EH (cell line): ENCODE results near the gene SLC35G6.
"Not testable (repeated sequence)": the region's sequence is repeated elsewhere in the genome, so short reads cannot be mapped to it uniquely, and the experiment has no call there.

Experiments
- DNase-seq: peaks from one replicate; pipeline ENCODE4 v3.0.0-alpha.2; 2015; ENCODE audit warnings: low read depth

SLC35G6 gene

DNA sequence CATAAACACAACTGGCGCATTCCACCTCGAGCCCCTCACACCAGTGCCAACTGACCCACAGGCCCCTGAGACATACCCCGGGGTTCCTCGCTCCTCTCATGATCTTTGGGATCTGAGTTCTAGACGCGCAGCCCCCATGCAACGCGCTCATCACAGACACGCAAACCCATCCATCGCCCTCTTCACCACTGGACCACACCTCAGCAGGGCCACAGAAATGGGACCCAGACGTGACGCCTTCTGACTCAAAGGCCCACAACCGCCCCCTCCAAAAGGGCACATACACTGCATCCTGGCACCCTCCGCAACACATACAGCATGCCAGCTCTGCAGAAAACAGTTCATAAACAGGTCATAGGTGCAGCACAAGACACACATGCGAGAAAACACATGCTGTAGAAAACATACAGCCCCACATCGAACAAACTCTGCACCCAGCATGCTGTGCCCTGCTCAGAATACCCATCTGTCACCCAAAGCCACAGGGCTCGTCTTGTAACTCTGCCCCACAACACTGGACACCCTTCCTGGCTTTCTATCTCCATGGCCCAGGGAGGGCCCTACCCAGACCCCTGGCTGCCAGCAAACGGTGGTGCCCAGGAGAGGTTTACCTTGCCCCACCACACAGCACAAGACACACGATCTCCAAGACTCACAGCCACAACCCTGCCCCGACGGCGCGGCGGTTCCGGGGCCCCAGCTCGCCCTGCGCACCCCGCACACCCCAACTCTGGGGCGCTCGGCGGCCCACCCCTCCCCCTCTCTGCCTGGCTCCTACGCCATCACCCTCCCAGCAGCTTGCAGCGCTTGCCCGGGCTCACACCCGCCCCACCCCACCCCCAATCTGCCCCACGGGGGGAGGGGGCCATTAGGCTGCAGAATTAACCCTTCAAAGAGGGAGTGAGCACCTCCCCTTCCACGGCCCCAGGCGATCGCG is 2.7 kb upstream of the SLC35G6 start:
- peak; percentile 62 for DNase-seq

DNA sequence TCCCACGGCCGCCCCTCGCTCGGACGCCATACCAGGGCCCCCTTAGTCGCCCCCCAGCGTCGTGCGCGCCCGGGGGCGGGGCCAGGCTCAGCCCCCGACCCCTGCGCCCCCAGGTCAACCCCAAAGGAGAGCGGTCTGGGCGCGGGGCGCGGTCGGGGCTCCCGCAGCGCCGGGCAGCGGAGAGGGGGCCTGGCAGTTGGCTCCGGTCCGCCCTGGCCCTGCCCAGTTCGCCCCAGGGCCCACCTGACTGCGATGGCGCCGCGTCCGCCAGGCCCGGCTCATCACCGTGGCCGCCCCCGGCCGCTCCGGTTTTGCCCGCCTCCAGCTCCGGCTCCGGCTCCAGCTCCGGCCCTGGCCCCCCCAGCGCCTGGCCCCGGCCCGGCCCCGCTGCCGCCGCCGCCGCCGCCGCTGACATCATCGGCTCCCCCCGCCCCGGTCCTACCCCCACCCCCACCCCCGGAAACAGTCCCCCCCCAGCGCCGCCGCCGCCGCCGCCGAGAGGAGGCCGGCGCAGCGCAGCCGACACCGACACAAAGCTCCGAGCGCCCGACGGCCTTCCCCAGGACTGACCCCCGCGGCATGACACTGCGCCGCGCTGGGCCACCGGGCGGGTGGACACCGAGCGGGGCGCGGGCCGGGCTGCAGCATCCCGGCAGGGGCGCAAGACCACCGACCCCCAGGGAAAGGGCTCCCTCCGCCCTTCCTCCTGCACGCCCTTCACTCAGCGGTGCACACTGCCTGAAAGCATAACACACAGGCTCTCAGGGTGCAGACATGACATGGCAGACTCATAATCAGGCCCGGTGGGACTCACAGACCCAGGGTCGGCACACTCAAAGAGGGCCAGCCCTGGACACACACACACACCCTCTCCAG is 1.8 kb upstream of the SLC35G6 start, which contains the start of gene ZBTB4:
Gene ZBTB4 (minus strand): TSS at position 419 of the 876 bp plus-strand sequence. CDS start 12,830 bp downstream, outside the sequence.
- DNase-seq, result peak; percentile 61

DNA sequence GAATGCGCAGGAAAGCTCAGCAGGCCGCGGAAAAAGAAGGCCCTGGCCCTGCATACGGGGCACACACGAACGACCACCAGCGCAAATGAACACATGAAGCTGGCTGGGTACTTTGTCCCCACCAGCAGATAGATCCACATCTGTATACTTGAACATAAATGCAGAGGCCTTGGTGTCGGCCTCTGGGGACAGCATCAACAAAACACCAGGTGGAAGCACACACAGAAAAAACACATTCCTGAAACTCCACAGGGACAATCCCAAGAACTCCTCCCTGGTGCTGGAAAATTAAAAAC is 1.2 kb upstream of the SLC35G6 start:
- DNase-seq, result no peak

DNA sequence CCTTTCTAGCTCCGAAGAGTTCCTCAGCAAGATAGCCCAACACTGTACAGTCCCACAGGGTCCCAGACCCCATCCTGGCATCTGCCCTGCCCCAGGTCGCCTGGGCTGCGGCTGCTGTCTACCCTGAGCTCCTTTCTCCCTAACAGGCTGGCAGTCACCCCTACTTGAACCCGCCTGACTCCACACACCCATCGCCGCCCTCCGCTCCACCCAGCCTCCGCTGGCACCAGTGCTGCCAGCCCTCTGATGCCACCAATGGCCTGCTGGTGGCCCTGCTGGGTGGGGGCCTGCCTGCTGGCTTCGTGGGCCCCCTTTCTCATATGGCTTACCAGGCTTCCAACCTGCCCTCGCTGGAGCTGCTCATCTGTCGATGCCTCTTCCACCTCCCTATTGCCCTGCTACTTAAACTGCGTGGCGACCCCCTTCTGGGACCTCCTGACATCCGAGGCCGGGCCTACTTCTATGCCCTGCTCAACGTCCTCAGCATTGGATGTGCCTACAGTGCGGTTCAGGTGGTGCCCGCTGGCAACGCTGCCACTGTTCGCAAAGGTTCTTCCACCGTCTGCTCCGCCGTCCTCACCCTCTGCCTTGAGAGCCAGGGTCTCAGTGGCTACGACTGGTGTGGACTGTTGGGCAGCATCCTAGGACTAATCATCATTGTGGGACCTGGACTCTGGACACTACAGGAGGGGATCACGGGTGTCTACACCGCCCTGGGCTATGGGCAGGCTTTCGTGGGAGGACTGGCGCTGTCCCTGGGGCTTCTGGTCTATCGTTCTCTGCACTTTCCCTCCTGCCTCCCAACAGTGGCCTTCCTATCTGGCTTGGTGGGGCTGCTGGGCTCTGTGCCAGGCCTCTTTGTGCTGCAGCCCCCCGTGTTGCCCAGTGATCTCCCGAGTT is 846 bp downstream of the SLC35G6 start:
- not testable (repeated sequence) for DNase-seq

DNA sequence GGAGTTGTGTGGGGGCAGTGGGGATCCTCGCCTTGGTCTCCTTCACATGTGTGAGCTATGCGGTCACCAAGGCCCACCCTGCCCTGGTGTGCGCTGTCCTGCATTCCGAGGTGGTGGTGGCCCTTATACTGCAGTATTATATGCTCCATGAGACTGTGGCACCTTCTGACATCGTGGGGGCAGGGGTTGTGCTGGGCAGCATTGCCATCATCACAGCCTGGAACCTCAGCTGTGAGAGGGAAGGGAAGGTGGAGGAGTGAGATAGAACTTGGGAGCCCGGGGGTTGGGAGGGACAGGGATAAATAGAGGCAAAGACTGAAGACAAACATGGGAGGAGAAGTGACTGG is 1.5 kb downstream of the SLC35G6 start:
- not testable (repeated sequence) for DNase-seq

DNA sequence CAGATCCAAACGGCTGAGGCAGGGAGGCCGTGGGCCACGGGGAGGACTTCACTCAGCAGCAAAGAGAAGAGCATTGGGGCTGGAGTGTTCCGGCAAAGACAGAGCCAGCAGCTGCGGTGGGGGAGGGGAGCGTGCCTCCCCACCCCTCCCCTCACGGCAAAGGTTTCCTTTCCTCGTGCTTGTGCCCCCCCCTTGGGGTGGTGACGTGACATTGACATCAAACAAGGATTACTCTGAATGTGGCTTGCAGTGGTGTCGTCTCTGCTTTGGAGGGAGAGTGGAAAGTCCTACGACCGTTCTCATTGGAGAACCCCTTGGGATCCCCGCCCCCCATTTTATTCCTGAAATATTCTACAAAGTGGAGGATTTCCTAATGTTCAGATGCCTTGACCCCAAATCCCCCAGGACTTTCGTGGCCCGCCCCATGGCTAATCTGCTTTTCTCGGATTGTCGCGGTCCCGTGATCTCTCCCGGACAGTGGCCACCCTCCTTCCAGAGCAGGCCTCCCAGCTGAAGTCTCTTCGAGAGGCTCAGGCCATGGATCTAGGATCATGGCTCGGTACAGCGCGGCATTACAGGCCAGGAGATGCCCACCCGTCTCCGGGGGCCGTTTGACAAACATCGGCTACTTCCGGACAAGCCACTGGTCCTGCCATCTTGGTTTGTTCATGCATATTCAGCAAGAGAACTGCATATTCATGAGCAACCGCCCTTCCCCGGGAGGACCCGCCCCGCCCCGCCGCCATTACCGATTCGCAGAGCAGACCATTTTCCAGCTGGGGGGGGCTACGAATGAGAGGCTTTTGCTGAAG is 2.2 kb downstream of the SLC35G6 start:
- DNase-seq, result peak; percentile 93

DNA sequence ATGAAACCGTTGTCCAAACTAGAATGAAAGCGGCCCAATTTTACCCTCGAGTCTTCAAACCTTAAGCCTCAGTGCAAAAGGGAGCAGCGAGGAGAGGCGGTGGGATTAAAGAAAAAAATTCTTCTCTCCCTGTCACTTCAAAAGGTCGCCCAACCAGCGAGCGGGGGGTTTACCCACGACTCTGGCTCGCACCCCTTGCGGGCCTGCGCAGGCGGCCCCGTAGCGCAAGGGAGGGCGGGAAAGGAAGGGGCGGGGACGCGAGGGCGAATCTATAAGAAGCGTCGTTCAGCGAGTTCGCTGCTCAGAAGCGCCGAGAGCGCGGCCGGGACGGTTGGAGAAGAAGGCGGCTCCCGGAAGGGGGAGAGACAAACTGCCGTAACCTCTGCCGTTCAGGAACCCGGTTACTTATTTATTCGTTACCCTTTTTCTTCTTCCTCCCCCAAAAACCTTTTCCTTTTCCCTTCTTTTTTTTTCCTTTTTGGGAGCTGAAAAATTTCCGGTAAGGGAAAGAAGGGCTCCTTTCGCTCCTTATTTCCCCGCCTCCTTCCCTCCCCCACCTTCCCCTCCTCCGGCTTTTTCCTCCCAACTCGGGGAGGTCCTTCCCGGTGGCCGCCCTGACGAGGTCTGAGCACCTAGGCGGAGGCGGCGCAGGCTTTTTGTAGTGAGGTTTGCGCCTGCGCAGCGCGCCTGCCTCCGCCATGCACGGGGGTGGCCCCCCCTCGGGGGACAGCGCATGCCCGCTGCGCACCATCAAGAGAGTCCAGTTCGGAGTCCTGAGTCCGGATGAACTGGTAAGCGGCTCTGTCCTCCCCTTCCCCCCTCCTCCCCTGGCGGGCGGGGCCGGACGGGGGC is 3.0 kb downstream of the SLC35G6 start, which contains the start of gene POLR2A:
Gene POLR2A (plus strand): TSS at position 300 of the 852 bp plus-strand sequence.
- DNase-seq, result peak; percentile 98

DNA sequence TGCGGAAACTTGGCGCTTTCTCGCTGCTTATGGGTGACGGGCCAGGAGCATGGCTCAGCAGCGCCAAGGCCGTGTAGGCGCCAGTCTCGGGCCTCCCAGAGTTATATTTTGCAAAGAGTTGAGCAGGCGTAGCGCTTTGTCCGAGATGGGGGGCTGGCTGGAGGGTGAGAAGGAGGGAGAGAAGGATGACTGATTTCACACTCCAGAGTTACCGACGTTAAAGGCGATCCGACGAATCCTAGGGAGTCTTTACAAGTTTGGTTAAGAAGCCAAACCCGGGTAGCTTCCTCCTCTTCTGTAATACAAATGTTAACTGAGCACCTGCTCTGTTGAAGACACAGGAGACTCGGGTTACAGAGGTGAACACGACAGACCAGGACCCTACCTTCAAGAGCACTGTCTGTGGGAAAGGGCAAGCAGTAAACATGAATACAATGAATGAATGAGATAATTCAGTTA is 3.7 kb downstream of the SLC35G6 start:
- no peak for DNase-seq

DNA sequence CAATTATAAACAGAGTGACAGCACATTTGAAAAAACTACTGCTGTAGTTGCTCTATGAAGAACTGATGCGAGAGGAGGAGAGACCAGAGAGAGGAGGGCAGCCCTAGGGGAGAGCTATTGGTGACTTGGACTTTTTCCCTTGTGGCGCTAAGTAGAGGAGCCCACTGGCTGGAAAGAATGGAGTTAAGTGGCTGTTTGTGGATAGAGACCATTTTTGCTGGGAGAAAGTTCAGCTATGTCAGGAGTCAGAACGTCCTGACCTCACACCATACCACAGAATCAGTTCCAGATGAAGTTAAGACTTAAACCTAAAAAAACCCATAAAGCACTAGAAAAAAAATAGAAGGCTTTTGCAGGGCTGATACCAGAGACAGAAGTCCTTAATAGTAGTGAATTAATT is 4.9 kb downstream of the SLC35G6 start:
- DNase-seq, result peak; percentile 83

DNA sequence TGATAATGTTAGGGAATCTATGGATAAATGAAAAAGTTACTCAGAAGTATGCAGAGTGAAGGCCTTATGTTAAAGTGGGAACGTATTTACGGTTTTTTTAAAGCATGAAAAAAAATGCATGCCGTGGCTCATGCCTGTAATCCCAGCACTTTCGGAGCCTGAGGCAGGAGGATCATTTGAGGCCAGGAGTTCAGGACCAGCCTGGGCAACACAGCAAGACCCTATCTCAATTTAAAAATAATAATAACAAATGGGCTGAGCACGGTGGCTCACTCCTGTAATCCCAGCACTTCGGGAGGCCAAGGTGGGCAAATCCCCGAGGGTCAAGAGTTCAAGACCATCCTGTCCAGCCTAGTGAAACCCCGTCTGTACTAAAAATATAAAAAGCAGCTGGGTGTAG is 8.9 kb downstream of the SLC35G6 start:
- no peak for DNase-seq

DNA sequence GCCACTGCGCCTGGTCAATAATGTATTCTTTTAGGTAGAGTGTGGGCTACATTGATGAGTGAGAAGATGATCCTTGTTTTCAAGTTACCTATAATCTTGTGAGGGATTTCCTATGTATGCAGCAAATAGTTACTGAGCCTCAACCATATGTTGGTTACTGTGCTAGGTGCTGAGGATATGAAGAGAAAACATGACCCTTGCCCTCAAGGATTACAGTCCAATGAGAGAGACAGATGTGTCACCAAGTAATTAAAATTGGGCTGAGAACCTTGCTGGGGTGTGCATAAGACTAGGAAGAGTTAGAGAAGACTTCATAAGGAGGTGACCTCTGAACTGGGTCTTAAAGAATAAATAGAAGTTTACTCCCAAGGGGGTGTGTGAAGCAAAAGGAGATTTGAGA is 10.3 kb downstream of the SLC35G6 start:
- DNase-seq, result no peak

DNA sequence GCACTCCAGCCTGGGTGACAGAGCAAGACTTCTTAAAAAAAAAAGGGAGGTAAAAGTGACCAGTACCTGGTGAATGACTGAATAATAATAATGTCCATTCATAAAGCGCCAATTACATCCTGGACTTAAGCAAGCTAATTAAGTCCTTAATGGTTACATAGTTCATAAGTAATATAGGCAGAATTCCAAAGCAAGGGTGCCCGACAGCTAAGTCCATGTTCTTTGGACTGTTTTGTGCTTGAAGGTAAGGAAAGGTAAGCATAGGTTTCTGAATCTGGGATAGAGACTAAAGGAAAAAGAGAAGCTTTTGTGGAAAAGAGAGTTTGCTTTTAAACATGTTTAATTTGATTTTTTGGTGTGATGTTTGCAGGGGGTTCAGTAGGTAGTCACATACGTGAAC is 12.7 kb downstream of the SLC35G6 start:
- no peak for DNase-seq

DNA sequence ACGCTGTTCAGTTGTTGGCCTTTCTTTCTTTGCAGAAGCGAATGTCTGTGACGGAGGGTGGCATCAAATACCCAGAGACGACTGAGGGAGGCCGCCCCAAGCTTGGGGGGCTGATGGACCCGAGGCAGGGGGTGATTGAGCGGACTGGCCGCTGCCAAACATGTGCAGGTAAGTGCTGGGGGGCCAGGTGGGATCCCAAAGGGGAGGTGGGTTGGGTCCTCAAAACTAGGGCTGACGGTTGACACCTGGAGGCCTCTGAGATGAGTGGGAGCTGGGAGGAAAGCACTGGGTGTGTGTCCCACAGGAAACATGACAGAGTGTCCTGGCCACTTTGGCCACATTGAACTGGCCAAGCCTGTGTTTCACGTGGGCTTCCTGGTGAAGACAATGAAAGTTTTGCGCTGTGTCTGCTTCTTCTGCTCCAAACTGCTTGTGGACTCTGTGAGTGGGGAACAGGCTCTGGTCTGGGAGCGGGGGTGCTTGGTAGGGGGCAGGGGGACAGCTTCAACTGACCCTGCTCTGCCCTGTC is 14.7 kb downstream of the SLC35G6 start:
- no peak for DNase-seq

DNA sequence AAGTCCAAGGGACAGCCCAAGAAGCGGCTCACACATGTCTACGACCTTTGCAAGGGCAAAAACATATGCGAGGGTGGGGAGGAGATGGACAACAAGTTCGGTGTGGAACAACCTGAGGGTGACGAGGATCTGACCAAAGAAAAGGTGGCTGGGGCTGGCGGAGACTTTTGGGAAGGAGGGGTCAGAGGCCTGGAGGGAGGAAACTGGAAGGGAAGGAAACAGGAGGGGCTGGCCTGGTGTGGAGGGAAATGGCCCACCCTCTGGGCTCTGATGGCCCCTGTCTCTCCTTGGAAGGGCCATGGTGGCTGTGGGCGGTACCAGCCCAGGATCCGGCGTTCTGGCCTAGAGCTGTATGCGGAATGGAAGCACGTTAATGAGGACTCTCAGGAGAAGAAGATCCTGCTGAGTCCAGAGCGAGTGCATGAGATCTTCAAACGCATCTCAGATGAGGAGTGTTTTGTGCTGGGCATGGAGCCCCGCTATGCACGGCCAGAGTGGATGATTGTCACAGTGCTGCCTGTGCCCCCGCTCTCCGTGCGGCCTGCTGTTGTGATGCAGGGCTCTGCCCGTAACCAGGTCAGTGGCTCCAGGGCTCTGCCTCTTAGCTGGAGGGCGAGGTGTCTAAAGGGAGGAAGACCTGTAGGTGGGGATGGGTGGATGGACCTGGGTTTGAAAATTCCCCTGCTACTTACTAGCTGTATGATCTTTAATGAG is 15.4 kb downstream of the SLC35G6 start:
- DNase-seq, result no peak

DNA sequence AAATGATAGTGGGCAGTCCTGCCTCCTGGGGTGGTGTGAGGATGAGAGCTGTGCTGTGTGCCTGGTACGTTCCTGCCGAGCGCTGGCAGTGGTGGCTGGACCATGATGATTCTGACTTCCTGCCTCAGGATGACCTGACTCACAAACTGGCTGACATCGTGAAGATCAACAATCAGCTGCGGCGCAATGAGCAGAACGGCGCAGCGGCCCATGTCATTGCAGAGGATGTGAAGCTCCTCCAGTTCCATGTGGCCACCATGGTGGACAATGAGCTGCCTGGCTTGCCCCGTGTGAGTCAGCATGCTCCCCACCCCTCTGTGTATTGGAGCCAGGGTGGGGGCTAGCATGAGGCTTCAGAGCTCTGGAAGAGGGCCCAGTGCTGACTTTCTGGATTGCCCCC is 16.0 kb downstream of the SLC35G6 start:
- no peak for DNase-seq

DNA sequence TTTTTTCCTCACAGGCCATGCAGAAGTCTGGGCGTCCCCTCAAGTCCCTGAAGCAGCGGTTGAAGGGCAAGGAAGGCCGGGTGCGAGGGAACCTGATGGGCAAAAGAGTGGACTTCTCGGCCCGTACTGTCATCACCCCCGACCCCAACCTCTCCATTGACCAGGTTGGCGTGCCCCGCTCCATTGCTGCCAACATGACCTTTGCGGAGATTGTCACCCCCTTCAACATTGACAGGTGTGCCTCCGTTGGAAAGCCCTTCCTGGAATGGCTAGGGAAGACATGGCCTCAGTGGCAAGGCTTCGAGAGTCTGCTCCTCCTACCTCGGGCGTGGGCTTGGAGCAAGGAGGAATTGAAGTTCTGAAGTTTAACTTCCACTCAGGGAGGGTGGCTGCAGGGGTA is 16.4 kb downstream of the SLC35G6 start:
- DNase-seq, result no peak

DNA sequence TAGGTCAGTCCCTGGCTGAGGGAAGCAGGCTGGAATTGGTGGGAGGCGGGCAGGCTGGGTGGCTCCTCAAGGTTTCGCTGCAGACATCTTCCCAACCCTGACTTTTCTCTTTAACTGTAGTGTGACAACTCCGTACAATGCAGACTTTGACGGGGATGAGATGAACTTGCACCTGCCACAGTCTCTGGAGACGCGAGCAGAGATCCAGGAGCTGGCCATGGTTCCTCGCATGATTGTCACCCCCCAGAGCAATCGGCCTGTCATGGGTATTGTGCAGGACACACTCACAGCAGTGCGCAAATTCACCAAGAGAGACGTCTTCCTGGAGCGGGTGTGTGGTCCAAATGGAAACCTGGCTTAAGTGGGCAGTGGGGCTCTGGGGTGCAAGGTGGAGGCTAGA is 17.9 kb downstream of the SLC35G6 start:
- DNase-seq, result no peak

DNA sequence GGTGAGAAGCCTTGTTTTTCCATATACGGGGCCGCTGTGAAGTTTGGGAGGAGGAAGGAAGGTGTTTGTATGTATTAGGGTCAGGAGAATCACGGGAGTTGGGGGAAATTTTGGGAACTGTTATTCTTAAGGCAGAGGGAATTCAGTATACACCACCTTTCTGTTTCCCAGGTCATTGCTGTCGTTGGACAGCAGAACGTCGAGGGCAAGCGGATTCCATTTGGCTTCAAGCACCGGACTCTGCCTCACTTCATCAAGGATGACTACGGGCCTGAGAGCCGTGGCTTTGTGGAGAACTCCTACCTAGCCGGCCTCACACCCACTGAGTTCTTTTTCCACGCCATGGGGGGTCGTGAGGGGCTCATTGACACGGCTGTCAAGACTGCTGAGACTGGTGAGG is 20.5 kb downstream of the SLC35G6 start:
- DNase-seq, result no peak

DNA sequence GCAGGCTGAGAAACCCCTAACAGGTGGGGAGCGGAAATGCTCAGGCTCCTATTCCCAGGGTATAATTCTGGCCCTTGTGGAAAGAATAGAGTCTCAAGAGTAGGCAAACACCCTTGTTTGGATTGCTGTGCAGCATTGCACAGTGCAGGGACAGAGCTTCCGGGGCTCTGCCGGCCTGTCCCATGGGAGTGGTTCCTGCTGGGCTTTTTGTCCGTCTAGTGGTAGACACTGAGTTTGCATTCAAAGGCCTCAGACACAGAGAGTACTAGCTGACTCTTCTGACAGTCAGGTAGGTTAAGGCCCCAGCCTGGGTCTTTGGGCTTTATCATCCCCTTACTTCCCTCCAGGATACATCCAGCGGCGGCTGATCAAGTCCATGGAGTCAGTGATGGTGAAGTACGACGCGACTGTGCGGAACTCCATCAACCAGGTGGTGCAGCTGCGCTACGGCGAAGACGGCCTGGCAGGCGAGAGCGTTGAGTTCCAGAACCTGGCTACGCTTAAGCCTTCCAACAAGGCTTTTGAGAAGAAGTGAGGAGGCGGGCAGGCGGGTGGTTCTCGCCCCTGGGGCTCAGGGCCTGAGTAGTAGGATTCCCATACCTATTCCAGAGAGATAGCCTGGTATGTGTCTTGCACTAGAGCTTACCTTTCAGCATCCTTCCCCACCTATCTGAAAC is 21.1 kb downstream of the SLC35G6 start:
- no peak for DNase-seq
